ENCODE data around the gene ACOD1. TPM values are rescaled to one million over a fixed set of nuclear protein-coding genes. Genes with fewer than 3 reads are reported as not detected.

ACOD1 gene
- total and polyA plus RNA-seq, 9 donors, result not detected

DNA sequence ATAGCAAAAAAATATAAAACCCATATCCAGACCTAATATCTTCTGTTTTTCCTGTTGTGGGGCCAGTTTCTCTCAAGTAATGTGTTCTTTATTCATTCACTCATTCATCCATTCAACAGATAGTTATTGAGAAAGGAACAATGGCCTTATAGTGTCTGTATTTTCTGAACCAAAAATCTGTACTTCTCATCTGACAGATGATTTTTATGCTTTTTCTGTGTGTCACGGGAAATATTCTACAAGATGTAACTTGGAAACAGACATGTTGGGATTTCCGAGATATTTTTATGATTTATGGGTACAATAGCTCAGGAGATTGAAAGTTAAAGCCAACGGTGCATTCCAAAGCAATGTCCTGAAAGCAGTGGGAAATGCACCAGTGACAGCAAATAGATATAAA, 5.7 kb downstream of the ACOD1 start:
- Histone ChIP-seq H3K4me3 (no peak overlapping the region), H3K27ac (no peak overlapping the region), H3K4me1 (ENCODE audit: insufficient read depth) (no peaks in the 10 kb centered on the region), H3K27me3 (no peaks in the 10 kb centered on the region), H3K36me3 (no peaks in the 10 kb centered on the region), H3K9me3 (no peaks in the 10 kb centered on the region)
- DNase-seq, result no peak
- 35 to 53% (median 52%) methylated on average over 3 of the region's 3 CpGs for WGBS, 3 donors
- TF ChIP-seq POLR2A (IDR thresholded peaks at IDR 0.05) (no peak), EP300 (IDR thresholded peaks at IDR 0.05) (no peak)
- TF ChIP-seq, protein P1, sequence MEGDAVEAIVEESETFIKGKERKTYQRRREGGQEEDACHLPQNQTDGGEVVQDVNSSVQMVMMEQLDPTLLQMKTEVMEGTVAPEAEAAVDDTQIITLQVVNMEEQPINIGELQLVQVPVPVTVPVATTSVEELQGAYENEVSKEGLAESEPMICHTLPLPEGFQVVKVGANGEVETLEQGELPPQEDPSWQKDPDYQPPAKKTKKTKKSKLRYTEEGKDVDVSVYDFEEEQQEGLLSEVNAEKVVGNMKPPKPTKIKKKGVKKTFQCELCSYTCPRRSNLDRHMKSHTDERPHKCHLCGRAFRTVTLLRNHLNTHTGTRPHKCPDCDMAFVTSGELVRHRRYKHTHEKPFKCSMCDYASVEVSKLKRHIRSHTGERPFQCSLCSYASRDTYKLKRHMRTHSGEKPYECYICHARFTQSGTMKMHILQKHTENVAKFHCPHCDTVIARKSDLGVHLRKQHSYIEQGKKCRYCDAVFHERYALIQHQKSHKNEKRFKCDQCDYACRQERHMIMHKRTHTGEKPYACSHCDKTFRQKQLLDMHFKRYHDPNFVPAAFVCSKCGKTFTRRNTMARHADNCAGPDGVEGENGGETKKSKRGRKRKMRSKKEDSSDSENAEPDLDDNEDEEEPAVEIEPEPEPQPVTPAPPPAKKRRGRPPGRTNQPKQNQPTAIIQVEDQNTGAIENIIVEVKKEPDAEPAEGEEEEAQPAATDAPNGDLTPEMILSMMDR (IDR thresholded peaks at IDR 0.05), result no peak
- intact Hi-C loops (cut with DNase I), result no loop called here

DNA sequence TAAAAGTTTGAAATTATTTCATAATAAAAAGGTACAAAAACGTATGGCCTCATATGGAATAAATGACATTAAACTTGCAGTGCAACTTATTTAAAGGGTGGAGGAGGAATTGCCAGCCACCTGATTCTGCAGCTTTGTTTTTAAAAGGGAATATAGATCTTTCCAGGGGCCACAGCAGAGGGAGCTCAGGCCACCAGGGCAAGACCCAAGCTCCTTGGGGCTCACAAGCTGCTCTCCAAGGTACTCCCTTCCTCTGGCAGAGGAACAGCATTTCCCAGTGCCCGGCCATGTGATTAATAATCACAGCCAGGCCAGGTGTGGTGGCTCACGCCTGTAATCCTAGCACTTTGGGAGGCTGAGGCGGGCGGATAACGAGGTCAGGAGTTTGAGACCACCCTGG, 6.2 kb downstream of the ACOD1 start:
- Histone ChIP-seq H3K27me3 (no peaks in the 10 kb centered on the region), H3K4me1 (ENCODE audit: insufficient read depth) (no peaks in the 10 kb centered on the region), H3K4me3 (no peak overlapping the region), H3K27ac (no peak overlapping the region), H3K9me3 (no peaks in the 10 kb centered on the region), H3K36me3 (no peaks in the 10 kb centered on the region)
- 75 to 83% (median 81%) methylated on average over 6 of the region's 6 CpGs for WGBS, 3 donors
- TF ChIP-seq POLR2A (IDR thresholded peaks at IDR 0.05) (no peak), EP300 (IDR thresholded peaks at IDR 0.05) (no peak)
- TF ChIP-seq, protein P1 (IDR thresholded peaks at IDR 0.05), result no peak
- no peak for DNase-seq
- intact Hi-C loops (cut with DNase I), result no loop called here

DNA sequence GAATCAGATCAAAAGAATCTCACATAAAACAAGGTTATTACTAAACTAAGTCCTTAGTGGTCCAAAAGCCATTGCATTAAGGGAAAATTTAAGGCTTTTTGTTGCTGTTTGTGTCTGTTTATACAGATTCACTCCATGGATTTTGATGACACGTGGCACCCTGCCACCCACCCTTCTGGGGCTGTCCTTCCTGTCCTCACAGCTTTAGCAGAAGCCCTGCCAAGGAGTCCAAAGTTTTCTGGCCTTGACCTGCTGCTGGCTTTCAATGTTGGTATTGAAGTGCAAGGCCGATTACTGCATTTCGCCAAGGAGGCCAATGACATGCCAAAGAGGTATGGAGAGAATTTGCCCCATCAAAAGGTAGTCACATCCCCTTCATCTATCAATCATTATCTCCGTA, 6.9 kb downstream of the ACOD1 start:
- no peak for DNase-seq
- peaks cover 0 to 4% of the 10 kb centered on the region in 2 donors for H3K9me3 ChIP-seq

DNA sequence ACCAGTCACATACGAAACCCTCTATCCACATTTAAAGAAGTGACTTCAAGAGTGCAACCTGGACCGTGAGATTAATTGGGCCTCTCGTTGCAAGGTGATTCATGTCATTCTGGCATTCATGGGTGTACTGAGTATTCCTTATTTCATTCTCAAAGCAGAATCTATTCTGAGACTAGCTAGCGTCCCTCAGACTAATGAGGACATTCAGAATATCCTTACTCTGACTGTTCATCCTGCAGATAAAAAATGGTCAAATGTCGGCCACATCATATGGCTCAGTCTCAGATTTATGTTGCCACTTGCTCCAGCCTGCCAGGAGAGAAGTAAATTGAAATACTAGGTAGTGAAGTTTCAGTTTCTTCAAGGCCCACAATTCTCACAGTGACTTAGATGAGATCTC, 7.3 kb downstream of the ACOD1 start:
- no peak overlapping the region for H3K4me3 ChIP-seq
- WGBS, 3 donors, result 70 to 75% (median 72%) methylated on average over 5 of the region's 5 CpGs
- no peak overlapping the region for H3K27ac ChIP-seq
- H3K27me3 ChIP-seq, result no peaks in the 10 kb centered on the region
- intact Hi-C loops (cut with DNase I), result no loop called here
- no peaks in the 10 kb centered on the region for H3K36me3 ChIP-seq
- DNase-seq, result no peak
- H3K9me3 ChIP-seq, result peaks cover 0 to 4% of the 10 kb centered on the region in 2 donors
- no peak for TF ChIP-seq EP300 (IDR thresholded peaks at IDR 0.05)
- TF ChIP-seq, protein P1 (IDR thresholded peaks at IDR 0.05), result no peak
- TF ChIP-seq POLR2A (IDR thresholded peaks at IDR 0.05), result no peak
- no peaks in the 10 kb centered on the region for H3K4me1 ChIP-seq (ENCODE audit: insufficient read depth)

More for the DNA sequence above, 6.9 kb downstream of the ACOD1 start:
- no peak overlapping the region for H3K27ac ChIP-seq
- TF ChIP-seq POLR2A (IDR thresholded peaks at IDR 0.05), result no peak
- TF ChIP-seq EP300 (IDR thresholded peaks at IDR 0.05), result no peak
- TF ChIP-seq, protein P1 (IDR thresholded peaks at IDR 0.05), result no peak
- intact Hi-C loops (cut with DNase I), result no loop called here
- H3K4me1 ChIP-seq (ENCODE audit: insufficient read depth), result no peaks in the 10 kb centered on the region
- 58 to 79% (median 75%) methylated on average over 4 of the region's 4 CpGs for WGBS, 3 donors
- no peaks in the 10 kb centered on the region for H3K36me3 ChIP-seq
- no peak overlapping the region for H3K4me3 ChIP-seq
- no peaks in the 10 kb centered on the region for H3K27me3 ChIP-seq
